Suprapubic skin (tissue), 4 donors: ENCODE measurements around the gene ABCA4. TPM values are rescaled to one million over a fixed set of nuclear protein-coding genes. Genes with fewer than 3 reads are reported as not detected.

Experiments used
- DNase-seq, 2 donors: peaks; one replicate each; pipeline ENCODE4 v3.0.0-alpha.2; 2019; ENCODE audit warnings: low spot score in 2 of 2
- H3K27ac ChIP-seq: fragments of 200-600 bp; sonication (generic); one replicate; pipeline ENCODE4 v1.5.1; 2019
- H3K27me3 ChIP-seq: fragments of 200-600 bp; sonication (generic); one replicate; pipeline ENCODE4 v1.5.1; 2019
- H3K36me3 ChIP-seq: fragments of 200-600 bp; sonication (generic); one replicate; pipeline ENCODE4 v1.5.1; 2019
- H3K4me1 ChIP-seq: fragments of 200-600 bp; sonication (generic); one replicate; pipeline ENCODE4 v1.5.1; 2019
- H3K4me3 ChIP-seq: fragments of 200-600 bp; sonication (generic); one replicate; pipeline ENCODE4 v1.5.1; 2019; ENCODE audit warnings: mild to moderate bottlenecking
- H3K9me3 ChIP-seq: fragments of 200-600 bp; sonication (generic); one replicate; pipeline ENCODE4 v1.5.1; 2019
- CTCF ChIP-seq, 2 donors: fragments of 200-600 bp in 1 of 2; fragments of 450-650 bp in 1 of 2; sonication (generic) in 1 of 2; IDR thresholded peaks; one replicate each; pipeline ENCODE4 v1.5.1; 2016 to 2019; ENCODE audit warnings: antibody characterized with exemption in 2 of 2, mild to moderate bottlenecking in 1 of 2, moderate library complexity in 1 of 2
- EP300 ChIP-seq: sonication (generic); formaldehyde crosslinking; IDR thresholded peaks from one replicate; pipeline ENCODE4 v1.6.1; 2017; ENCODE audit warnings: antibody characterized with exemption
- POLR2A ChIP-seq, 2 donors: fragments of 450-650 bp; IDR thresholded peaks; one replicate each; pipeline ENCODE4 v1.6.1; 2017; ENCODE audit warnings: antibody characterized with exemption in 2 of 2, mild to moderate bottlenecking in 2 of 2, moderate library complexity in 2 of 2
- POLR2AphosphoS5 ChIP-seq, 3 donors: sonication (generic); formaldehyde crosslinking; IDR thresholded peaks; one replicate each; pipeline ENCODE4 v1.6.1; 2017; ENCODE audit warnings: antibody characterized with exemption in 3 of 3
- WGBS: methylation state at CpG from one replicate; pipeline ENCODE4 v1.1.5; 2018; 5-methylcytosine and 5-hydroxymethylcytosine counted together
- total RNA-seq, 4 donors: library from RNA; depleted of rRNA; stranded (reverse); fragments of >200 nt; gene quantifications; one replicate each; pipeline ENCODE4 v1.1.0, GENCODE V29; 2016

ABCA4 gene
- total RNA-seq, 4 donors from 2014 or later: 2.8 to 6.8 (median 4.3) TPM

- peak in 1 of 2 donors; percentile 45 for DNase-seq
- no peak overlapping the region for H3K27ac ChIP-seq
- peaks cover 2% of the 10 kb centered on the region for H3K27me3 ChIP-seq
- no peak overlapping the region for H3K4me3 ChIP-seq
- no peaks in the 10 kb centered on the region for H3K36me3 ChIP-seq
- TF ChIP-seq EP300 (no peak), CTCF (IDR thresholded peaks at IDR 0.05) (peak in 1 of 2 donors; percentile 20)
- 33% methylated on average over 5 of the region's 5 CpGs for WGBS
- H3K9me3 ChIP-seq: no peaks in the 10 kb centered on the region
- H3K4me1 ChIP-seq: peaks cover 23% of the 10 kb centered on the region
Observed at GRCh38 chr1:94063379-94063778, 57.6 kb downstream of the ABCA4 start.

GRCh38 chr1:94061513-94062443 is 59.2 kb downstream of the ABCA4 start:
- Histone ChIP-seq H3K4me3 (no peak overlapping the region), H3K27ac (no peak overlapping the region), H3K4me1 (peaks cover 23% of the 10 kb centered on the region), H3K27me3 (peaks cover 2% of the 10 kb centered on the region), H3K36me3 (no peaks in the 10 kb centered on the region), H3K9me3 (no peaks in the 10 kb centered on the region)
- WGBS: 22% methylated on average over 5 of the region's 5 CpGs
- TF ChIP-seq EP300 (no peak), CTCF (IDR thresholded peaks at IDR 0.05) (peak; percentile 84 to 90)
- peak; percentile 82 to 83 for DNase-seq

GRCh38 chr1:94060720-94061119 is 60.2 kb downstream of the ABCA4 start:
- Histone ChIP-seq H3K27ac (no peak overlapping the region), H3K27me3 (peaks cover 2% of the 10 kb centered on the region), H3K36me3 (no peaks in the 10 kb centered on the region), H3K9me3 (no peaks in the 10 kb centered on the region), H3K4me3 (no peak overlapping the region), H3K4me1 (peaks cover 23% of the 10 kb centered on the region)
- no peak for DNase-seq
- no peak for TF ChIP-seq POLR2AphosphoS5 (IDR thresholded peaks at IDR 0.05)
- TF ChIP-seq POLR2A (IDR thresholded peaks at IDR 0.05): no peak
- TF ChIP-seq CTCF (IDR thresholded peaks at IDR 0.05): no peak
- TF ChIP-seq EP300: no peak
- 64% methylated on average over 2 of the region's 2 CpGs for WGBS

- Histone ChIP-seq H3K27ac (no peak overlapping the region), H3K36me3 (no peaks in the 10 kb centered on the region), H3K4me3 (no peak overlapping the region), H3K4me1 (peaks cover 18% of the 10 kb centered on the region), H3K27me3 (peaks cover 2% of the 10 kb centered on the region), H3K9me3 (no peaks in the 10 kb centered on the region)
- DNase-seq: no peak
- TF ChIP-seq POLR2AphosphoS5 (IDR thresholded peaks at IDR 0.05) (no peak), POLR2A (IDR thresholded peaks at IDR 0.05) (no peak), CTCF (IDR thresholded peaks at IDR 0.05) (no peak), EP300 (no peak)
- 83% methylated on average over 3 of the region's 3 CpGs for WGBS
Observed at GRCh38 chr1:94058766-94059165, 62.2 kb downstream of the ABCA4 start.

GRCh38 chr1:94056996-94057395 is 64.0 kb downstream of the ABCA4 start:
- H3K27ac ChIP-seq: no peak overlapping the region
- H3K9me3 ChIP-seq: no peaks in the 10 kb centered on the region
- no peaks in the 10 kb centered on the region for H3K36me3 ChIP-seq
- TF ChIP-seq CTCF (IDR thresholded peaks at IDR 0.05) (no peak), POLR2AphosphoS5 (IDR thresholded peaks at IDR 0.05) (no peak), POLR2A (IDR thresholded peaks at IDR 0.05) (no peak), EP300 (no peak)
- no peak overlapping the region for H3K4me3 ChIP-seq
- 88% methylated on average over 2 of the region's 2 CpGs for WGBS
- no peak for DNase-seq
- peaks cover 2% of the 10 kb centered on the region for H3K27me3 ChIP-seq
- H3K4me1 ChIP-seq: peaks cover 10% of the 10 kb centered on the region
